H9 (cell line): Measurements from ENCODE around the gene SCAMP3. TPM values are rescaled to one million over a fixed set of nuclear protein-coding genes. Genes with fewer than 3 reads are reported as not detected.
A peak's percentile ranks its signal among the peaks of the same experiment; 100 is the strongest.

ENCODE experiments used
- DNase-seq: peaks from one replicate; pipeline ENCODE4 v3.0.0-alpha.2; 2017
- H2AFZ ChIP-seq: one replicate; pipeline ENCODE4 v1.6.1; 2013; ENCODE audit warnings: mild to moderate bottlenecking, low read length, control low read depth, moderate library complexity
- H2AK5ac ChIP-seq: 2 replicates; pipeline ENCODE4 v1.6.1; 2013; ENCODE audit warnings: low read length, control low read depth, mixed read lengths; ENCODE audit not compliant: insufficient read length
- H2BK120ac ChIP-seq: one replicate; pipeline ENCODE4 v1.6.1; 2013; ENCODE audit warnings: low read depth, mild to moderate bottlenecking, low read length, control low read depth, inconsistent platforms; ENCODE audit not compliant: poor library complexity, severe bottlenecking
- H2BK12ac ChIP-seq: 2 replicates; pipeline ENCODE4 v1.6.1; 2013; ENCODE audit warnings: low read length, control low read depth, mixed read lengths, low read depth; ENCODE audit not compliant: insufficient read length
- H2BK15ac ChIP-seq: 2 replicates; pipeline ENCODE4 v1.6.1; 2013; ENCODE audit warnings: low read depth, low read length, control low read depth
- H2BK20ac ChIP-seq: one replicate; pipeline ENCODE4 v1.6.1; 2013; ENCODE audit warnings: low read depth, mild to moderate bottlenecking, low read length, control low read depth, inconsistent platforms; ENCODE audit not compliant: poor library complexity, severe bottlenecking
- H2BK5ac ChIP-seq: 2 replicates; pipeline ENCODE4 v1.6.1; 2013; ENCODE audit warnings: low read length, control low read depth, mixed read lengths; ENCODE audit not compliant: insufficient read length
- H3K14ac ChIP-seq: 2 replicates; pipeline ENCODE4 v1.6.1; 2013; ENCODE audit warnings: low read length, control low read depth; ENCODE audit not compliant: insufficient read depth
- H3K18ac ChIP-seq: 2 replicates; pipeline ENCODE4 v1.6.1; 2013; ENCODE audit warnings: low read depth, mild to moderate bottlenecking, mixed read lengths, low read length, control low read depth; ENCODE audit not compliant: insufficient read length
- H3K23ac ChIP-seq: 2 replicates; pipeline ENCODE4 v1.6.1; 2013; ENCODE audit warnings: low read length, control low read depth, mixed read lengths, low read depth; ENCODE audit not compliant: insufficient read length
- H3K23me2 ChIP-seq: 2 replicates; pipeline ENCODE4 v1.6.1; 2013; ENCODE audit warnings: low read depth, mild to moderate bottlenecking, mixed read lengths, low read length, control low read depth; ENCODE audit not compliant: insufficient read length, poor library complexity, severe bottlenecking
- H3K27ac ChIP-seq: 2 replicates; pipeline ENCODE4 v1.5.1; 2013; ENCODE audit warnings: low read length, control low read depth, mixed read lengths, low read depth; ENCODE audit not compliant: insufficient read length
- H3K27me3 ChIP-seq: 2 replicates; pipeline ENCODE4 v1.6.1; 2013; ENCODE audit warnings: low read length, control low read depth, inconsistent platforms; ENCODE audit not compliant: insufficient read depth
- H3K4ac ChIP-seq: 2 replicates; pipeline ENCODE4 v1.6.1; 2013; ENCODE audit warnings: low read depth, mild to moderate bottlenecking, control low read depth, inconsistent platforms, low read length, moderate library complexity
- H3K4me1 ChIP-seq: 2 replicates; pipeline ENCODE4 v1.6.1; 2013; ENCODE audit warnings: low read length, control low read depth, inconsistent platforms; ENCODE audit not compliant: insufficient read depth
- H3K4me2 ChIP-seq: 2 replicates; pipeline ENCODE4 v1.6.1; 2013; ENCODE audit warnings: low read length, control low read depth, mixed read lengths; ENCODE audit not compliant: insufficient read length, insufficient read depth
- H3K56ac ChIP-seq: 2 replicates; pipeline ENCODE4 v1.6.1; 2013; ENCODE audit warnings: low read depth, mild to moderate bottlenecking, mixed read lengths, low read length, control low read depth; ENCODE audit not compliant: insufficient read length
- H3K79me1 ChIP-seq: 2 replicates; pipeline ENCODE4 v1.6.1; 2013; ENCODE audit warnings: low read depth, mild to moderate bottlenecking, moderate library complexity, low read length, control low read depth, inconsistent platforms; ENCODE audit not compliant: insufficient read depth, poor library complexity, severe bottlenecking
- H3K79me2 ChIP-seq: 2 replicates; pipeline ENCODE4 v1.6.1; 2013; ENCODE audit warnings: low read length, control low read depth, inconsistent platforms; ENCODE audit not compliant: insufficient read depth
- H3K9ac ChIP-seq: 2 replicates; pipeline ENCODE4 v1.6.1; 2013; ENCODE audit warnings: low read length, control low read depth, mixed read lengths; ENCODE audit not compliant: insufficient read length; ENCODE audit errors: extremely low read depth
- H3K9me3 ChIP-seq: one replicate; pipeline ENCODE4 v1.6.1; 2013; ENCODE audit warnings: low read depth, low read length, inconsistent platforms; ENCODE audit not compliant: control insufficient read depth
- H3T11ph ChIP-seq: one replicate; pipeline ENCODE4 v1.6.1; 2013; ENCODE audit warnings: mild to moderate bottlenecking, low read length, control low read depth, inconsistent platforms
- H4K20me1 ChIP-seq: one replicate; pipeline ENCODE4 v1.6.1; 2013; ENCODE audit not compliant: control insufficient read depth, insufficient read length, insufficient read depth
- H4K5ac ChIP-seq: 2 replicates; pipeline ENCODE4 v1.6.1; 2013; ENCODE audit warnings: low read depth, mild to moderate bottlenecking, mixed read lengths, low read length, control low read depth; ENCODE audit not compliant: insufficient read length
- H4K8ac ChIP-seq: replicated peaks from 2 replicates; pipeline ENCODE4 v1.6.1; 2013; ENCODE audit warnings: low read length, control low read depth, mixed read lengths, low read depth; ENCODE audit not compliant: insufficient read length
- H4K91ac ChIP-seq: 2 replicates; pipeline ENCODE4 v1.6.1; 2013; ENCODE audit warnings: low read depth, mild to moderate bottlenecking, moderate library complexity, mixed read lengths, low read length, control low read depth; ENCODE audit not compliant: insufficient read length
- H3K27ac Mint-ChIP-seq, 3 experiments: 2 replicates in 2 of 3; 3 replicates in 1 of 3; pipeline ENCODE4 v1.8.0; 2020 to 2021; ENCODE audit warnings: mixed read lengths in 3 of 3, mild to moderate bottlenecking in 1 of 3, moderate library complexity in 1 of 3
- H3K27me3 Mint-ChIP-seq: 2 replicates; pipeline ENCODE4 v1.8.0; 2021; ENCODE audit warnings: low read depth, mild to moderate bottlenecking, moderate library complexity, mixed read lengths
- H3K36me3 Mint-ChIP-seq, 3 experiments: 2 replicates in 2 of 3; 3 replicates in 1 of 3; pipeline ENCODE4 v1.8.0; 2020 to 2021; ENCODE audit warnings: low read depth in 3 of 3, mixed read lengths in 3 of 3; ENCODE audit not compliant: insufficient read depth in 1 of 3
- H3K4me1 Mint-ChIP-seq, 2 experiments: 2 replicates each; pipeline ENCODE4 v1.8.0; 2020; ENCODE audit warnings: mixed read lengths in 2 of 2
- H3K4me3 Mint-ChIP-seq, 2 experiments: 2 replicates in 1 of 2; 3 replicates in 1 of 2; pipeline ENCODE4 v1.8.0; 2020 to 2021; ENCODE audit warnings: mild to moderate bottlenecking in 2 of 2, mixed read lengths in 2 of 2, moderate library complexity in 1 of 2
- H3K9me3 Mint-ChIP-seq, 2 experiments: 2 replicates in 1 of 2; 3 replicates in 1 of 2; pipeline ENCODE4 v1.8.0; 2020; ENCODE audit warnings: mild to moderate bottlenecking in 2 of 2, mixed read lengths in 2 of 2, moderate library complexity in 1 of 2
- WGBS: extraction: QIAGEN DNeasy Blood & Tissue Kit; methylation state at CpG from one replicate; pipeline ENCODE4 v1.1.7; 2013; ENCODE audit warnings: missing lambda C conversion rate, low lambda C conversion rate, mixed read lengths; ENCODE audit not compliant: insufficient read length; ENCODE audit errors: extremely low coverage; 5-methylcytosine and 5-hydroxymethylcytosine counted together
- total RNA-seq: library from RNA; stranded (reverse); gene quantifications from 2 replicates; pipeline ENCODE4 v1.2.1, GENCODE V29; 2021
- TF ChIP-seq, protein P1 (sequence below): fragments of 200-600 bp; sonication (generic); conservative IDR thresholded peaks from 3 replicates; pipeline ENCODE4 v1.8.0; 2021; ENCODE audit warnings: antibody characterized with exemption, mild to moderate bottlenecking

The SCAMP3 gene
- total RNA-seq, 1 experiment from 2014 or later = 52.5 TPM

DNA sequence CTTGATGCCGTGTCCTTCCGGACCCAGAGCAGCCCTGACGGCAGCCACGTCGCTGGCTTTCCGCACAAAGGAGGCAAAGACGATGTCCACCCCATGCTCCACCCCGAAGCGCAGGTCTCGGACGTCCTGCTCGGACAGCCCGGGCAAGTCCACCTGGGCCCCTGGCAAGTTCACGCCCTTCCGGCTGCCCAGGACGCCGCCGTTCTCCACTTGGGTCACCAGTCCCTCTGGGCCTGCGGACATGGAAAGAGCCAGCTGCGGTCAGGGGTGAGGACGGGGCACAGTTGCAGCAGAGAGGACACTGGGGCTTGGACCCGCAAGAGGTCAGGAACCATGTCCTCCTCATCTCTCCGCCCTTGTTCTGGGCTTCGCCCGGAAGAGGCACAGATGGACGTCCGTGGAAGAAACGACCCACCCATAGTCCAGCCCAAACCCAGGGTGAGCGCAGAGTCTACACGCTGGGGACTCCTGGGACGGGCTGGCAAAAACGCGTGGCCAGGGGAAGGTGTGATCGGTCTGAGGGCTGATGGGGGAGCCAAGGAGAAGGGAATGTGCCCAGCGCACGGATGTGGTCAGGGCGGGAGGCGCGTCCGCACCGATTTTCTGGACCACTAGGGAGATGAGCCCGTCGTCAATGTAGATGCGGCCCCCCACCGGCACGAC is 32.5 kb upstream of the SCAMP3 start:
- Histone ChIP-seq H4K91ac (no peak overlapping the region), H3K79me2 (no peaks in the 10 kb centered on the region), H3K23me2 (peaks cover 12% of the 10 kb centered on the region), H2BK12ac (no peak overlapping the region), H2AFZ (no peak overlapping the region), H2BK20ac (no peak overlapping the region), H2BK15ac (no peak overlapping the region), H3K9ac (no peak overlapping the region), H4K5ac (no peak overlapping the region), H3K4me2 (peak overlapping the region; percentile 67), H3K4ac (no peak overlapping the region), H4K8ac (no peak overlapping the region), H3K56ac (no peak overlapping the region), H2AK5ac (no peak overlapping the region), H2BK120ac (no peak overlapping the region), H3T11ph (no peak overlapping the region), H3K27ac (no peak overlapping the region), H4K20me1 (no peaks in the 10 kb centered on the region), H3K4me1 (no peaks in the 10 kb centered on the region; the same call in 1 of the 2 replicates), H2BK5ac (no peak overlapping the region), H3K14ac (no peak overlapping the region; the same call in 1 of the 2 replicates), H3K79me1 (no peaks in the 10 kb centered on the region), H3K23ac (no peak overlapping the region), H3K27me3 (no peaks in the 10 kb centered on the region; the same call in 1 of the 2 replicates), H3K18ac (no peak overlapping the region), H3K9me3 (no peaks in the 10 kb centered on the region)
- DNase-seq = no peak
- no peaks in the 10 kb centered on the region for H3K36me3 Mint-ChIP-seq
- peak overlapping the region in 1 of 2 experiments; percentile 69; a peak in 3 of 5 replicates for H3K4me3 Mint-ChIP-seq
- H3K27ac Mint-ChIP-seq = no peak overlapping the region; a peak in 1 of 7 replicates
- no peaks in the 10 kb centered on the region; a peak in 1 of 5 replicates for H3K9me3 Mint-ChIP-seq
- H3K4me1 Mint-ChIP-seq = peaks cover 12 to 23% of the 10 kb centered on the region in 2 experiments
- peaks cover 18% of the 10 kb centered on the region for H3K27me3 Mint-ChIP-seq
- TF ChIP-seq, protein P1, sequence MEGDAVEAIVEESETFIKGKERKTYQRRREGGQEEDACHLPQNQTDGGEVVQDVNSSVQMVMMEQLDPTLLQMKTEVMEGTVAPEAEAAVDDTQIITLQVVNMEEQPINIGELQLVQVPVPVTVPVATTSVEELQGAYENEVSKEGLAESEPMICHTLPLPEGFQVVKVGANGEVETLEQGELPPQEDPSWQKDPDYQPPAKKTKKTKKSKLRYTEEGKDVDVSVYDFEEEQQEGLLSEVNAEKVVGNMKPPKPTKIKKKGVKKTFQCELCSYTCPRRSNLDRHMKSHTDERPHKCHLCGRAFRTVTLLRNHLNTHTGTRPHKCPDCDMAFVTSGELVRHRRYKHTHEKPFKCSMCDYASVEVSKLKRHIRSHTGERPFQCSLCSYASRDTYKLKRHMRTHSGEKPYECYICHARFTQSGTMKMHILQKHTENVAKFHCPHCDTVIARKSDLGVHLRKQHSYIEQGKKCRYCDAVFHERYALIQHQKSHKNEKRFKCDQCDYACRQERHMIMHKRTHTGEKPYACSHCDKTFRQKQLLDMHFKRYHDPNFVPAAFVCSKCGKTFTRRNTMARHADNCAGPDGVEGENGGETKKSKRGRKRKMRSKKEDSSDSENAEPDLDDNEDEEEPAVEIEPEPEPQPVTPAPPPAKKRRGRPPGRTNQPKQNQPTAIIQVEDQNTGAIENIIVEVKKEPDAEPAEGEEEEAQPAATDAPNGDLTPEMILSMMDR = no peak
- no CpG with 5 or more reads among the region's 46 CpGs for WGBS
